ENCODE results near the gene CAMK2G. TPM values are rescaled to one million over a fixed set of nuclear protein-coding genes. Genes with fewer than 3 reads are reported as not detected.

The CAMK2G gene
- total and polyA plus RNA-seq, 9 donors: 9.8 to 42.9 (median 16.7) TPM

GRCh38 chr10:73917566-73918305 lies 43.4 kb upstream of the CAMK2G start:
- no peak overlapping the region for H3K27ac ChIP-seq
- TF ChIP-seq POLR2A (IDR thresholded peaks at IDR 0.05) (no peak), EP300 (IDR thresholded peaks at IDR 0.05) (no peak), CTCF (IDR thresholded peaks at IDR 0.05) (no peak)
- no peak overlapping the region for H3K4me3 ChIP-seq
- H3K4me1 ChIP-seq (ENCODE audit: insufficient read depth): no peaks in the 10 kb centered on the region
- 95 to 100% (median 97%) methylated on average over 3 of the region's 3 CpGs for WGBS, 3 donors
- no peaks in the 10 kb centered on the region for H3K27me3 ChIP-seq
- no peaks in the 10 kb centered on the region for H3K9me3 ChIP-seq
- DNase-seq: no peak
- no peaks in the 10 kb centered on the region for H3K36me3 ChIP-seq
- intact Hi-C loops (cut with DNase I): no loop called here

- no peak for TF ChIP-seq EP300 (IDR thresholded peaks at IDR 0.05)
- TF ChIP-seq CTCF (IDR thresholded peaks at IDR 0.05): no peak
- TF ChIP-seq POLR2A (IDR thresholded peaks at IDR 0.05): no peak
- no peak for DNase-seq
- Histone ChIP-seq H3K4me1 (ENCODE audit: insufficient read depth) (no peaks in the 10 kb centered on the region), H3K27me3 (no peaks in the 10 kb centered on the region), H3K9me3 (no peaks in the 10 kb centered on the region), H3K27ac (no peak overlapping the region), H3K4me3 (no peak overlapping the region), H3K36me3 (no peaks in the 10 kb centered on the region)
- intact Hi-C loops (cut with DNase I): no loop called here
- WGBS, 3 donors: 56 to 69% (median 65%) methylated on average over 5 of the region's 5 CpGs
These were observed 42.6 kb upstream of the CAMK2G start for GRCh38 chr10:73916761-73917470.

- intact Hi-C loops (cut with DNase I): no loop called here
- no peak for DNase-seq
- H3K4me1 ChIP-seq (ENCODE audit: insufficient read depth): no peaks in the 10 kb centered on the region
These were observed 41.0 kb upstream of the CAMK2G start for GRCh38 chr10:73915206-73915851.

More at GRCh38 chr10:73915206-73915851, 41.0 kb upstream of the CAMK2G start:
- Histone ChIP-seq H3K27me3 (no peaks in the 10 kb centered on the region), H3K9me3 (no peaks in the 10 kb centered on the region), H3K27ac (no peak overlapping the region), H3K36me3 (no peaks in the 10 kb centered on the region), H3K4me3 (no peak overlapping the region)
- no peak for TF ChIP-seq POLR2A (IDR thresholded peaks at IDR 0.05)
- TF ChIP-seq EP300 (IDR thresholded peaks at IDR 0.05): no peak
- no peak for TF ChIP-seq CTCF (IDR thresholded peaks at IDR 0.05)
- WGBS, 3 donors: 60 to 73% (median 69%) methylated on average over 8 of the region's 8 CpGs

Data from ovary (tissue), 9 donors.